Pancreas (tissue), 10 donors: ENCODE data around the gene TOX4. TPM values are rescaled to one million over a fixed set of nuclear protein-coding genes. Genes with fewer than 3 reads are reported as not detected.

Experiments used
- ATAC-seq, 4 donors: fragments of 200-7000 bp; cut with Tn5 transposase; one replicate each; pipeline versions ENCODE4 v1.8.0 to v1.9.1; 2020; ENCODE audit warnings: mild to moderate bottlenecking in 4 of 4, moderate library complexity in 4 of 4
- DNase-seq, 6 donors: peaks; one replicate each; pipeline ENCODE4 v3.0.0-alpha.2; 2020
- FAIRE-seq: peaks from 2 replicates; lab custom pipeline; 2012; peaks lifted over from hg19 to GRCh38; lab: Jason Lieb, UNC
- H3K27ac ChIP-seq, 4 donors: fragments of 200-600 bp; sonication (generic); 1 replicate in 3 of 4; 2 replicates in 1 of 4; pipeline versions ENCODE4 v1.5.0 to v1.8.0; 2020
- H3K27me3 ChIP-seq, 4 donors: fragments of 200-600 bp; one replicate each; pipeline ENCODE4 v1.8.0; 2021
- H3K36me3 ChIP-seq, 3 donors: fragments of 200-600 bp; sonication (generic) in 1 of 3; one replicate each; pipeline versions ENCODE4 v1.5.0 to v1.8.0; 2020 to 2021
- H3K4me1 ChIP-seq, 3 donors: fragments of 200-600 bp; one replicate each; pipeline ENCODE4 v1.8.0; 2021
- H3K4me3 ChIP-seq, 4 donors: fragments of 200-600 bp; sonication (generic) in 2 of 4; one replicate each; pipeline versions ENCODE4 v1.5.0 to v1.8.0; 2020 to 2021
- H3K9me3 ChIP-seq, 4 donors: fragments of 200-600 bp; one replicate each; pipeline ENCODE4 v1.8.0; 2021
- CTCF ChIP-seq, 4 donors: fragments of 200-600 bp; sonication (generic) in 3 of 4; IDR thresholded peaks; one replicate each; pipeline versions ENCODE4 v1.5.0 to v1.8.0; 2021; ENCODE audit warnings: antibody characterized with exemption in 4 of 4
- WGBS, 2 donors: extraction: QIAGEN DNeasy Blood & Tissue Kit; methylation state at CpG; one replicate each; pipeline ENCODE4 v1.1.7; 2013; 5-methylcytosine and 5-hydroxymethylcytosine counted together
- intact Hi-C, 3 donors: fragments of 100-400 bp; cut with DNase I; formaldehyde crosslinking; loops; one replicate each; pipeline versions ENCODE4 v1.11.1 to v1.14.2; 2022
- polyA plus RNA-seq, 2 donors: library from polyadenylated mRNA; stranded (reverse); fragments of 200-250 nt; gene quantifications; one replicate each; pipeline ENCODE4 v1.2.3, GENCODE V29; 2013
- total RNA-seq, 6 donors: library from RNA; stranded (reverse); fragmentation: NEBNext Ultra II Directional in 4 of 6; extraction: Animal tissue kit (Norgen Biotek cat#: 25700) in 4 of 6; gene quantifications; one replicate each; pipeline versions ENCODE4 v1.2.1 to v1.2.4, GENCODE V29; 2021 to 2023
- donor health status: healthy with polysubstance abuse.
- donor health status: DM: no; HTN: no; CAD: no; lungs with moderate emphysema.
- donor health status: DM: no; HTN: no; CAD: no.
- donor health status: control.
- donor health status: control.
- donor health status: Bipolar disorder and iron deficiency.
- donor health status: DM: yes; HTN: yes; CAD: no.
- donor health status: DM: no; HTN: no; CAD: no.
- donor health status: DM: no; HTN: no; CAD: no.
- donor health status: DM: yes; HTN: yes; CAD: no.

Gene TOX4
- total and polyA plus RNA-seq, 8 donors: 13.2 to 39.7 (median 36.8) TPM

- Histone ChIP-seq H3K27me3 (no peaks in the 10 kb centered on the region), H3K4me3 (peak overlapping the region; percentile 40 to 61 (median 54)), H3K9me3 (no peaks in the 10 kb centered on the region), H3K27ac (no peak overlapping the region), H3K4me1 (no peaks in the 10 kb centered on the region), H3K36me3 (no peaks in the 10 kb centered on the region)
- intact Hi-C loops: no loop called here
- FAIRE-seq (no peak), DNase-seq (peak in 1 of 6 donors; percentile 23), ATAC-seq (peak; percentile 27 to 63 (median 41))
- 49 to 55% methylated on average over 11 to 12 of the region's 12 CpGs for WGBS, 2 donors
- TF ChIP-seq CTCF (IDR thresholded peaks at IDR 0.05): no peak
Measured at GRCh38 chr14:21525571-21525961, 48.6 kb downstream of the TOX4 start.

GRCh38 chr14:21525962-21526671, 49.1 kb downstream of the TOX4 start, which contains the start of gene SALL2:
Gene SALL2, minus strand, starts transcription at chr14:21526346. Its CDS starts 219 bp downstream, at chr14:21526127.
- intact Hi-C loops: no loop called here
- H3K4me3 ChIP-seq: peak within 1 kb of the TSS; percentile 40 to 61 (median 54)
- no peak for TF ChIP-seq CTCF (IDR thresholded peaks at IDR 0.05)
- H3K27me3 ChIP-seq: no peaks in the 10 kb centered on the region
- ATAC-seq (peak; percentile 91 to 98 (median 96)), DNase-seq (peak; percentile 67 to 86 (median 80)), FAIRE-seq (no peak)
- no peaks in the 10 kb centered on the region for H3K36me3 ChIP-seq
- 1 to 2% methylated on average over 38 to 40 of the region's 43 CpGs for WGBS, 2 donors
- H3K4me1 ChIP-seq: no peaks in the 10 kb centered on the region
- no peak within 1 kb of the TSS for H3K27ac ChIP-seq
- no peaks in the 10 kb centered on the region for H3K9me3 ChIP-seq

- WGBS, 2 donors: 22 to 24% methylated on average over 13 of the region's 13 CpGs
- no peaks in the 10 kb centered on the region for H3K4me1 ChIP-seq
- H3K27ac ChIP-seq: no peak overlapping the region
- peak overlapping the region; percentile 40 to 61 (median 54) for H3K4me3 ChIP-seq
- no peaks in the 10 kb centered on the region for H3K36me3 ChIP-seq
- H3K9me3 ChIP-seq: no peaks in the 10 kb centered on the region
- TF ChIP-seq CTCF (IDR thresholded peaks at IDR 0.05): no peak
- intact Hi-C loops: no loop called here
- DNase-seq: no peak
- no peak for FAIRE-seq
- H3K27me3 ChIP-seq: no peaks in the 10 kb centered on the region
- ATAC-seq: peak; percentile 8 to 30 (median 19)
Measured at GRCh38 chr14:21526672-21527317, 49.8 kb downstream of the TOX4 start.

GRCh38 chr14:21527318-21527679, 50.3 kb downstream of the TOX4 start:
- no peaks in the 10 kb centered on the region for H3K9me3 ChIP-seq
- no peak for TF ChIP-seq CTCF (IDR thresholded peaks at IDR 0.05)
- WGBS, 2 donors: 60 to 77% methylated on average over 1 of the region's 1 CpG
- no peak overlapping the region for H3K4me3 ChIP-seq
- no peak for FAIRE-seq
- H3K27me3 ChIP-seq: no peaks in the 10 kb centered on the region
- H3K27ac ChIP-seq: no peak overlapping the region
- intact Hi-C loops: no loop called here
- no peak for DNase-seq
- no peaks in the 10 kb centered on the region for H3K36me3 ChIP-seq
- no peaks in the 10 kb centered on the region for H3K4me1 ChIP-seq
- ATAC-seq: no peak
